ENCODE data around the gene PCED1B. TPM values are rescaled to one million over a fixed set of nuclear protein-coding genes. Genes with fewer than 3 reads are reported as not detected.

Gene PCED1B
- total and polyA plus RNA-seq, 2 experiments from 2014 or later, result 5.1 to 6.6 TPM

GRCh38 chr12:47099610-47100009, 20.2 kb downstream of the PCED1B start:
- H3K4me1 ChIP-seq (ENCODE audit: insufficient read depth), result no peaks in the 10 kb centered on the region
- ATAC-seq (no peak), DNase-seq (ENCODE audit: low spot score) (no peak)
- TF ChIP-seq POLR2AphosphoS5 (IDR thresholded peaks at IDR 0.05; ENCODE audit: low read depth) (no peak), REST (IDR thresholded peaks at IDR 0.05; ENCODE audit: unreplicated experiment) (no peak), EZH2 (IDR thresholded peaks at IDR 0.05; ENCODE audit: low read depth, unreplicated experiment) (no peak), STAT1 (IDR thresholded peaks at IDR 0.05; ENCODE audit: unreplicated experiment) (no peak), ZNF114 (CRISPR knock-in tag; IDR thresholded peaks at IDR 0.05) (no peak), CTCF (conservative IDR thresholded peaks at IDR 0.05; ENCODE audit: low read depth in 2 of 2) (no peak), NANOG (IDR thresholded peaks at IDR 0.05; ENCODE audit: borderline replicate concordance) (no peak), ZNF462 (CRISPR knock-in tag; IDR thresholded peaks at IDR 0.05) (no peak), EZH2phosphoT487 (IDR thresholded peaks at IDR 0.05; ENCODE audit: unreplicated experiment) (no peak), CREB1 (CRISPR knock-in tag; IDR thresholded peaks at IDR 0.05; ENCODE audit: low read depth) (no peak), ZNF331 (CRISPR knock-in tag; IDR thresholded peaks at IDR 0.05; ENCODE audit: low read depth) (no peak), JUNB (IDR thresholded peaks at IDR 0.05; ENCODE audit: unreplicated experiment) (no peak)
- TF ChIP-seq, protein P1, sequence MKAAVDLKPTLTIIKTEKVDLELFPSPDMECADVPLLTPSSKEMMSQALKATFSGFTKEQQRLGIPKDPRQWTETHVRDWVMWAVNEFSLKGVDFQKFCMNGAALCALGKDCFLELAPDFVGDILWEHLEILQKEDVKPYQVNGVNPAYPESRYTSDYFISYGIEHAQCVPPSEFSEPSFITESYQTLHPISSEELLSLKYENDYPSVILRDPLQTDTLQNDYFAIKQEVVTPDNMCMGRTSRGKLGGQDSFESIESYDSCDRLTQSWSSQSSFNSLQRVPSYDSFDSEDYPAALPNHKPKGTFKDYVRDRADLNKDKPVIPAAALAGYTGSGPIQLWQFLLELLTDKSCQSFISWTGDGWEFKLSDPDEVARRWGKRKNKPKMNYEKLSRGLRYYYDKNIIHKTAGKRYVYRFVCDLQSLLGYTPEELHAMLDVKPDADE (IDR thresholded peaks at IDR 0.05), result no peak
- H3K27ac Mint-ChIP-seq, result no peak overlapping the region
- no peak overlapping the region for H3K27ac ChIP-seq (ENCODE audit: low read depth)
- H3K4me3 Mint-ChIP-seq, result no peak overlapping the region
- 0 out of 2 replicates have a peak overlapping the region, but pooled peaks have one; percentile 38 for H2AFZ ChIP-seq
- H3K4me1 Mint-ChIP-seq, result peaks cover 11% of the 10 kb centered on the region
- no peaks in the 10 kb centered on the region for H3K36me3 Mint-ChIP-seq (ENCODE audit: low read depth)
- no peaks in the 10 kb centered on the region for H3K36me3 ChIP-seq (ENCODE audit: insufficient read depth)
- no peaks in the 10 kb centered on the region for H4K20me1 ChIP-seq (replicated peaks; ENCODE audit: insufficient read depth)
- H3K9me3 Mint-ChIP-seq, result no peaks in the 10 kb centered on the region
- no peak overlapping the region for H3K4me3 ChIP-seq
- no peaks in the 10 kb centered on the region for H3K27me3 Mint-ChIP-seq (ENCODE audit: insufficient read depth, low read depth, poor library complexity)
- H3K27me3 ChIP-seq (ENCODE audit: insufficient read depth), result no peaks in the 10 kb centered on the region
- no peaks in the 10 kb centered on the region for H3K79me2 ChIP-seq (replicated peaks; ENCODE audit: insufficient read depth)
- H3F3A ChIP-seq (replicated peaks; ENCODE audit: low read depth), result no peaks in the 10 kb centered on the region
- no peak overlapping the region for H3K4me2 ChIP-seq
- H3K9me2 ChIP-seq (ENCODE audit: insufficient read depth), result no peaks in the 10 kb centered on the region; the same call in 1 of the 2 replicates

Measured in GM23338 (cell line).